22Rv1 (cell line): ENCODE results near the gene PLD1.

ENCODE experiments used
- H3K27ac ChIP-seq: fragments of 450-650 bp; 2 replicates; pipeline ENCODE4 v1.5.1; 2017
- ZFX ChIP-seq: fragments of 450-650 bp; IDR thresholded peaks from 2 replicates; pipeline ENCODE4 v1.6.1; 2017; ENCODE audit warnings: antibody characterized with exemption, borderline replicate concordance
- TF ChIP-seq, protein P1 (sequence below): fragments of 450-650 bp; IDR thresholded peaks from 2 replicates; pipeline ENCODE4 v1.5.1; 2017; ENCODE audit warnings: mild to moderate bottlenecking

Gene PLD1

DNA sequence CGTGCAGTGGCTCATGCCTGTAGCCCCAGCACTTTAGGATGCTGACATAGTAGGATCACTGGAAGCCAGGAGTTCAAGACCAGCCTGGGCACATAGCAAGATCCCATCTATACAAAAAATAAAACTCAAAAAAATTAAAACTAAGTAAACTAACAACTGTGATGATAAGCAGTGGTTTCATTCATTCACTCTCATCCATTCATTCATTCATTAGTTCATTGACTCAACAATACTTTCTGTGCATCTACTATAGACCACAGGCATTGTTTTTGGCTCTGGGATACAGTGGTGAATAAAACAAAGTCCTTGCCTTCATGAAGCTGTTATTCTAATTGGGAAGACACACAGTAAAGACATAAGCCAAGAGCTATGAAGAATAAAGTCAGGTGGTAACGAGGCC, 25.3 kb upstream of the PLD1 start:
- TF ChIP-seq ZFX = no peak
- TF ChIP-seq, protein P1, sequence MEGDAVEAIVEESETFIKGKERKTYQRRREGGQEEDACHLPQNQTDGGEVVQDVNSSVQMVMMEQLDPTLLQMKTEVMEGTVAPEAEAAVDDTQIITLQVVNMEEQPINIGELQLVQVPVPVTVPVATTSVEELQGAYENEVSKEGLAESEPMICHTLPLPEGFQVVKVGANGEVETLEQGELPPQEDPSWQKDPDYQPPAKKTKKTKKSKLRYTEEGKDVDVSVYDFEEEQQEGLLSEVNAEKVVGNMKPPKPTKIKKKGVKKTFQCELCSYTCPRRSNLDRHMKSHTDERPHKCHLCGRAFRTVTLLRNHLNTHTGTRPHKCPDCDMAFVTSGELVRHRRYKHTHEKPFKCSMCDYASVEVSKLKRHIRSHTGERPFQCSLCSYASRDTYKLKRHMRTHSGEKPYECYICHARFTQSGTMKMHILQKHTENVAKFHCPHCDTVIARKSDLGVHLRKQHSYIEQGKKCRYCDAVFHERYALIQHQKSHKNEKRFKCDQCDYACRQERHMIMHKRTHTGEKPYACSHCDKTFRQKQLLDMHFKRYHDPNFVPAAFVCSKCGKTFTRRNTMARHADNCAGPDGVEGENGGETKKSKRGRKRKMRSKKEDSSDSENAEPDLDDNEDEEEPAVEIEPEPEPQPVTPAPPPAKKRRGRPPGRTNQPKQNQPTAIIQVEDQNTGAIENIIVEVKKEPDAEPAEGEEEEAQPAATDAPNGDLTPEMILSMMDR = no peak
- H3K27ac ChIP-seq = no peak overlapping the region

DNA sequence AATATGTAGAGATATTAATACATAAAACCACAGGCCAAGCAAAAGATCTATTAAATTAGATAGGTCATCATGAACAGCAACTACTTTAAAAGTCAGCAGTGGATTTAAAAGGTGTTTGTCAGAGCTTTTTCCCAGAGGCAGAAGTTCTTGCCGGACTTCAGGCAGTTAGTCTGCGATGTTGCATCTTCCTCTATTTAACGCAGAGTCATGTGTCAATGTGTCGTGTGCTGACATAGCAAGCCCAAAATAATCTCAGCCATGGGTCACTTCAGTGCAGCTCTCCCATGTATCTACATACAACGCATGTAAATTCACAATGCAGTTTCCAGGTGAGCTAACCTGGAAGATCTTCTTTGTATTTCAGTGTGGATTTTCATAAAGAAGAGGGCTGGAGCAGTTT, 24.8 kb upstream of the PLD1 start:
- H3K27ac ChIP-seq = no peak overlapping the region

DNA sequence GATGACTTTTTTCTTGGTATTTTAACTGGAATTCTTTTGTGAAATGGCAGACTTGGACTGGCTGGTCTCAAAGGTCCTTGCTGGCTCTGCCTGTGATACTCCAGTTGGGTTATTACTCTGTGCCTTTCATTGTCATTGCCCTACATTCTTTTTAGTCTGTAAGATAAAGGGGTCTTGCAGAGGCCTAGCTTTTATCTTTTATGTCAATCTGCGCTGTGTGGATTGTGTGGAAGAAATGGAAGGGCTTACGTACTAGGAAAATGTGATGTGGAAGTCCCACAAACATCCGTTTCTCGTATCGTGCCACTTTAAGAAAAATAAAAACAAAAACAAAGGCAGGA, 24.1 kb upstream of the PLD1 start:
- no peak overlapping the region for H3K27ac ChIP-seq
- TF ChIP-seq, protein P1 = peak; percentile 13; the same call in 1 of the 2 replicates
- TF ChIP-seq ZFX = no peak

More for the DNA sequence above, 24.8 kb upstream of the PLD1 start:
- TF ChIP-seq, protein P1 = no peak
- TF ChIP-seq ZFX = no peak

DNA sequence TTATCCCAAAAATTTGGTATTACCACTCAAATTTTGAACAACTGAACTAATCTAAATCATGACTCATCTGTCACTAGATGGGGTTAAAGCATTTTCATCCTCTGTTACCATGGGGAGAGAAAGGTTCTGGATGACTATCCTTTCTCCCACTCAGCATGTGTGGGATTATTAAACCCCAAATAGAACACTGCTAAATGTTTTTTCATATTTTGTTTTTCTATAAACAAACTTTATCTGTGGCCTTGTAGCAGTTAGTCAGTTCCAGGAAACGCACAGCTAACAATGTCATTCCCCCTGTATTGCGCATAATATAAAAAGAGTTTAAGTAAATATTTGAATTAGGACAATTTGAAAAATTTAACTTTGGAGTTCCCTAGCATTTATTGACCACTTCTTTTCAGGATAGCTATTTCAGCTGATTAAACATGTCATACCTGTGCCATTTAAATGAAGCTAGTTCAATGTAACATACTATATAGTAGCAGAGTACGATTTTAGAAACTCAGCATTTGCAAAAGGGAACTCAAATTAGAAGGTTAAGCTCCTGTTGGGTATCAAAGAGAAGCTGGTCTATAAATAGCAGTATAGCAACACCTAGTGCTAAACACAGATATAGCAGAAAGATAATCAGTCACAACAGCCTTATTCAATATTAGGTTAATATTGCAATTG, 23.6 kb upstream of the PLD1 start:
- H3K27ac ChIP-seq = no peak overlapping the region
- TF ChIP-seq ZFX = no peak
- TF ChIP-seq, protein P1 = peak; percentile 67

DNA sequence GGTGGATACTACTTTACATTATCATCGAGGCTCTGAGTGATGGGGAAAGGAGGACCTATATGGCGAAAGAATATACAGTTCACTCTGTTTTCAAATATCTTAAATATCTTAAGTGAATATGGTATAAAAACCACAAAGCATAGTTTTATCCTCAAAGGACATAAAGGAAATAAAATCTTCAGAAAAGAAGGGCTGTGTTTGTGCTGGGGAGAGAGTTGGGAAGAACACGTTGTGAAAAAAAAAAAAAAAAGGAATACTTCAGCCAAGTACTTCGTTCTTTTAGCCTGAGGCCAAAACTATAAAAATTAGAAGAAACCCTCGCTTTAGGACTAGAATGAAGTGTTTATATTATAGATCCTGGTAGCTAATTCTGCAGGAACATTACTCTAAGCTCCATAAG, 22.7 kb upstream of the PLD1 start:
- TF ChIP-seq, protein P1 = no peak
- TF ChIP-seq ZFX = no peak
- no peak overlapping the region for H3K27ac ChIP-seq

DNA sequence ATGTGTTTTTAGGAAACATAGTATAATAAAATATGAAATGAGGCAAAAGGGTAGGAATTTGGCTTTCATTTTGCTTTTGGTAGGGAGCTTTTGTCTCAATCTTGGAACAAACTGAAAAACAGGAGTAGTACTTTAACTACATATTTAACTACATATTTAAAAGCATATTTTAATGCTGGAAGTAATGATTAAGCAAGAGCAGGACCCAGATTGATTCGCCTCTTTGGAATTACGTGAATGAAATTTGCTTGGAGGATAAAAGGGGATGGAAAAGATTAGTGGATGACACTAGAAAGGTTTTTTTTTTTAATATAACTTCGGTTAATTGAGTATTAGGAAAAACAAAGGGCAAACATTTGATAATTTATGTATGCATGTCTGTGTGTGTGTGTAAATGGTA, 21.7 kb upstream of the PLD1 start:
- H3K27ac ChIP-seq = no peak overlapping the region
- TF ChIP-seq ZFX = no peak
- TF ChIP-seq, protein P1 = no peak

DNA sequence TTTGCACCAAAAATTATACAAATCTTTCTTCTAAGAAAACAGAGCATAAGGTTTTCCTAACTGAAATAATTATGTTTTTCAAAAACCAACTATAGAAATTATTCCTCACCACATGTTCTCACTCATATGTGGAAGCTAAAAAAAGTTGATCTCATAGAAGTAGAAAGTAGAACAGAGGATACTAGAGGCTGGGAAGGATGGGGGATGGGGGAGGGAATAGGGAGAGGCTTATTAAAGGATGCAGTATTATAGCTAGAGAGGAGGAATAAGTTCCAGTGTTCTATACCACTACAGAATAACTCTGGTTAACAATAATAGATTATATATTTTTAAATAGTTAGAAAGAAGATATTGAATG, 20.2 kb upstream of the PLD1 start:
- TF ChIP-seq, protein P1 = no peak
- TF ChIP-seq ZFX = no peak
- no peak overlapping the region for H3K27ac ChIP-seq
